ENCODE measurements around the gene PSME1. TPM values are rescaled to one million over a fixed set of nuclear protein-coding genes. Genes with fewer than 3 reads are reported as not detected.

PSME1 gene
- 39.5 and 55.8 TPM in 2 replicates for polyA plus RNA-seq
- 14.6 and 16.9 TPM in 2 replicates for polyA minus RNA-seq

DNA sequence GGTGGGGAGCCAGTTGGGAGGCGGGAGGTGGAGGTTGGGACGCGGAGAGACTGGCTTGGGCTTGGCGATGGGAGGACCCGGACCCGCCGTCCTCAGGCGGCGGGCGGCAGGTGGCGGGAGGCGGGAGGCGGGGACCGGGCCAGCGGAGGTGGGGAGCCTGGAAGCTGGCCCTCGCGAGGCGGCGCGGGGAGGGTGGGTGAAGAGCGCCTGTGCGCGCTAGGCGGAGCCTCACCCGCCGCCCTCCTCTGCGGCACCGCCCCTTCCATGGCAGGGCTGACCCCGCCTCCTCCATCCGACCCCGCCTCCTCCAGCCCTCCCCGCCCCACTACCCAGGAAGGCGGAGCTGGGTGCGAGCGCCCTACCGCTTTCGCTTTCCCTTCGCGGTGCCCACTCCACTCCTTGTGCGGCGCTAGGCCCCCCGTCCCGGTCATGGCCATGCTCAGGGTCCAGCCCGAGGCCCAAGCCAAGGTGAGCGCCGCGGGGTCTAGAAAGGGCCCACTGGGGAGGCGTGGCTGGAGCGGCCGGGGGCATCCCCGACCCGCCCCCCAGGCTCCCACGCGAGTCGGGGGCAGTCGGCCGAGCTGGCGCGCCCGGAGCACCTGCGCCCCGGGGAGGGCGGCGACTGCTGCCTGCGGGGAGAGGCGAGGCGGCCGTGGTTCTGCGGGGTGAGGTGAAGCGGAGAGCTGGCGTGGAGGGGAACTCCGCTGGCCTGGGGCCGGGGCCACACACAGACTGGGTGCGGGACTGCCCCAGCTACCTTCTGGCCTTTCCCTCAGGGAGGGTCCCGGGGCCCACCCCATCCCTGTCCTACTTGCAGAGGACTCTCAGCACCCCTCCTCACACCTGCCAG, at the start of gene PSME1:
Gene PSME1 (plus strand): TSS at position 361 of the 850 bp plus-strand sequence. CDS start 69 bp downstream, at position 430.
- no peaks in the 10 kb centered on the region for H4K20me1 ChIP-seq (ENCODE audit: insufficient read depth)
- no peaks in the 10 kb centered on the region for H3K36me3 ChIP-seq (ENCODE audit: insufficient read depth, low read length)
- TF ChIP-seq POLR2AphosphoS5 (IDR thresholded peaks at IDR 0.05) (peak; percentile 33), EZH2 (IDR thresholded peaks at IDR 0.05; ENCODE audit: borderline replicate concordance, insufficient read depth, low read length, poor library complexity, severe bottlenecking) (no peak), EP300 (conservative IDR thresholded peaks at IDR 0.05; ENCODE audit: poor library complexity, severe bottlenecking) (no peak), MXI1 (conservative IDR thresholded peaks at IDR 0.05; ENCODE audit: poor library complexity, severe bottlenecking) (peak; percentile 25)
- TF ChIP-seq, protein P1, sequence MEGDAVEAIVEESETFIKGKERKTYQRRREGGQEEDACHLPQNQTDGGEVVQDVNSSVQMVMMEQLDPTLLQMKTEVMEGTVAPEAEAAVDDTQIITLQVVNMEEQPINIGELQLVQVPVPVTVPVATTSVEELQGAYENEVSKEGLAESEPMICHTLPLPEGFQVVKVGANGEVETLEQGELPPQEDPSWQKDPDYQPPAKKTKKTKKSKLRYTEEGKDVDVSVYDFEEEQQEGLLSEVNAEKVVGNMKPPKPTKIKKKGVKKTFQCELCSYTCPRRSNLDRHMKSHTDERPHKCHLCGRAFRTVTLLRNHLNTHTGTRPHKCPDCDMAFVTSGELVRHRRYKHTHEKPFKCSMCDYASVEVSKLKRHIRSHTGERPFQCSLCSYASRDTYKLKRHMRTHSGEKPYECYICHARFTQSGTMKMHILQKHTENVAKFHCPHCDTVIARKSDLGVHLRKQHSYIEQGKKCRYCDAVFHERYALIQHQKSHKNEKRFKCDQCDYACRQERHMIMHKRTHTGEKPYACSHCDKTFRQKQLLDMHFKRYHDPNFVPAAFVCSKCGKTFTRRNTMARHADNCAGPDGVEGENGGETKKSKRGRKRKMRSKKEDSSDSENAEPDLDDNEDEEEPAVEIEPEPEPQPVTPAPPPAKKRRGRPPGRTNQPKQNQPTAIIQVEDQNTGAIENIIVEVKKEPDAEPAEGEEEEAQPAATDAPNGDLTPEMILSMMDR (IDR thresholded peaks at IDR 0.05; ENCODE audit: poor library complexity, severe bottlenecking) = no peak
- TF ChIP-seq, protein P2, sequence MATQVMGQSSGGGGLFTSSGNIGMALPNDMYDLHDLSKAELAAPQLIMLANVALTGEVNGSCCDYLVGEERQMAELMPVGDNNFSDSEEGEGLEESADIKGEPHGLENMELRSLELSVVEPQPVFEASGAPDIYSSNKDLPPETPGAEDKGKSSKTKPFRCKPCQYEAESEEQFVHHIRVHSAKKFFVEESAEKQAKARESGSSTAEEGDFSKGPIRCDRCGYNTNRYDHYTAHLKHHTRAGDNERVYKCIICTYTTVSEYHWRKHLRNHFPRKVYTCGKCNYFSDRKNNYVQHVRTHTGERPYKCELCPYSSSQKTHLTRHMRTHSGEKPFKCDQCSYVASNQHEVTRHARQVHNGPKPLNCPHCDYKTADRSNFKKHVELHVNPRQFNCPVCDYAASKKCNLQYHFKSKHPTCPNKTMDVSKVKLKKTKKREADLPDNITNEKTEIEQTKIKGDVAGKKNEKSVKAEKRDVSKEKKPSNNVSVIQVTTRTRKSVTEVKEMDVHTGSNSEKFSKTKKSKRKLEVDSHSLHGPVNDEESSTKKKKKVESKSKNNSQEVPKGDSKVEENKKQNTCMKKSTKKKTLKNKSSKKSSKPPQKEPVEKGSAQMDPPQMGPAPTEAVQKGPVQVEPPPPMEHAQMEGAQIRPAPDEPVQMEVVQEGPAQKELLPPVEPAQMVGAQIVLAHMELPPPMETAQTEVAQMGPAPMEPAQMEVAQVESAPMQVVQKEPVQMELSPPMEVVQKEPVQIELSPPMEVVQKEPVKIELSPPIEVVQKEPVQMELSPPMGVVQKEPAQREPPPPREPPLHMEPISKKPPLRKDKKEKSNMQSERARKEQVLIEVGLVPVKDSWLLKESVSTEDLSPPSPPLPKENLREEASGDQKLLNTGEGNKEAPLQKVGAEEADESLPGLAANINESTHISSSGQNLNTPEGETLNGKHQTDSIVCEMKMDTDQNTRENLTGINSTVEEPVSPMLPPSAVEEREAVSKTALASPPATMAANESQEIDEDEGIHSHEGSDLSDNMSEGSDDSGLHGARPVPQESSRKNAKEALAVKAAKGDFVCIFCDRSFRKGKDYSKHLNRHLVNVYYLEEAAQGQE (IDR thresholded peaks at IDR 0.05; ENCODE audit: borderline replicate concordance) = peak; percentile 6
- peak within 1 kb of the TSS; percentile 67 for H3K9ac ChIP-seq (ENCODE audit: low read length)
- no peaks in the 10 kb centered on the region for H3K27me3 ChIP-seq (ENCODE audit: insufficient read depth, low read depth, low read length)
- peaks cover 10% of the 10 kb centered on the region for H3K79me2 ChIP-seq (replicated peaks; ENCODE audit: insufficient read depth, low read length)
- H3K27ac ChIP-seq (ENCODE audit: low read length) = no peak within 1 kb of the TSS
- H3K9me2 ChIP-seq (ENCODE audit: insufficient read depth, low read length) = no peaks in the 10 kb centered on the region
- H3K4me3 ChIP-seq (ENCODE audit: low read length) = peak within 1 kb of the TSS; percentile 74
- peak within 1 kb of the TSS; percentile 51 for H2AFZ ChIP-seq (ENCODE audit: low read depth, low read length)
- H3K4me2 ChIP-seq (ENCODE audit: low read length) = peak within 1 kb of the TSS; percentile 52
- peaks cover 6% of the 10 kb centered on the region for H3F3A ChIP-seq (ENCODE audit: insufficient read depth, low read length, poor library complexity, severe bottlenecking)
- H3K9me3 ChIP-seq (ENCODE audit: low read length) = no peaks in the 10 kb centered on the region

DNA sequence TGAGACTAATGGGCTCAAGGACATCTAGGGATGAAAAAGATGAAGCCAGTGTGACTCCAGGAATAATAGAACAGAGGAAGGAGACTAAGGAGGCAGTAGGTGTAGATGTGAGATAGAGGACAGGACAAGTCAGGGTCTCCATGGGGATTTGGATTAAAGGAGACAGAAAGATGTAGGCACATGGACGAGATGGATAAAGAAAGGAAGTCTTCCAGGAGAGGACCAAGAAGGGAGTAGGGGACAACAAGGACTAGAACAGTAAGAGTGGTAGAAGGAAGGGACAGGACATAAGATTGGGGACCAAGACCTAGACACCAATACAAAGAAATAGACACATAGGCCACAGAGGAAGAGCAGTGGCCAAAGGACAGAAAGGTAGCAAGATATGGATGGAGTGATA, 49.0 kb upstream of the PSME1 start:
- H3F3A ChIP-seq (ENCODE audit: insufficient read depth, low read length, poor library complexity, severe bottlenecking) = no peaks in the 10 kb centered on the region
- no peaks in the 10 kb centered on the region for H3K36me3 ChIP-seq (ENCODE audit: insufficient read depth, low read length)
- H3K4me3 ChIP-seq (ENCODE audit: low read length) = no peak overlapping the region
- H3K9ac ChIP-seq (ENCODE audit: low read length) = no peak overlapping the region
- no peak overlapping the region for H3K4me2 ChIP-seq (ENCODE audit: low read length)
- no peaks in the 10 kb centered on the region for H3K9me3 ChIP-seq (ENCODE audit: low read length)
- no peaks in the 10 kb centered on the region for H4K20me1 ChIP-seq (ENCODE audit: insufficient read depth)
- no peaks in the 10 kb centered on the region for H3K27me3 ChIP-seq (ENCODE audit: insufficient read depth, low read depth, low read length)
- H3K9me2 ChIP-seq (ENCODE audit: insufficient read depth, low read length) = no peaks in the 10 kb centered on the region
- no peak overlapping the region for H3K27ac ChIP-seq (ENCODE audit: low read length)
- TF ChIP-seq, protein P2 (IDR thresholded peaks at IDR 0.05; ENCODE audit: borderline replicate concordance) = no peak
- TF ChIP-seq MXI1 (conservative IDR thresholded peaks at IDR 0.05; ENCODE audit: poor library complexity, severe bottlenecking) (no peak), RAD21 (conservative IDR thresholded peaks at IDR 0.05) (no peak), POLR2AphosphoS5 (IDR thresholded peaks at IDR 0.05) (no peak), EP300 (conservative IDR thresholded peaks at IDR 0.05; ENCODE audit: poor library complexity, severe bottlenecking) (no peak), TAF1 (IDR thresholded peaks at IDR 0.05; ENCODE audit: low read depth) (no peak), SMC3 (conservative IDR thresholded peaks at IDR 0.05; ENCODE audit: poor library complexity) (no peak)
- TF ChIP-seq, protein P1 (IDR thresholded peaks at IDR 0.05; ENCODE audit: poor library complexity, severe bottlenecking) = no peak
- H3K79me2 ChIP-seq (replicated peaks; ENCODE audit: insufficient read depth, low read length) = no peaks in the 10 kb centered on the region
- no peak overlapping the region for H2AFZ ChIP-seq (ENCODE audit: low read depth, low read length)

All from neural cell (in vitro differentiated cells).